Osteocyte (in vitro differentiated cells): ENCODE results near the gene VASH2. TPM values are rescaled to one million over a fixed set of nuclear protein-coding genes. Genes with fewer than 3 reads are reported as not detected.
"Not testable (repeated sequence)": the region's sequence is repeated elsewhere in the genome, so short reads cannot be mapped to it uniquely, and the experiment has no call there.

ENCODE experiments used
- DNase-seq: peaks from one replicate; pipeline ENCODE4 v3.0.0; 2021; ENCODE audit warnings: mixed read lengths; ENCODE audit not compliant: unreplicated experiment; ENCODE audit errors: extremely low spot score
- H3K27ac Mint-ChIP-seq: one replicate; pipeline ENCODE4 v1.8.0; 2021; ENCODE audit warnings: mild to moderate bottlenecking, mixed read lengths; ENCODE audit not compliant: unreplicated experiment
- H3K27me3 Mint-ChIP-seq: one replicate; pipeline ENCODE4 v1.8.0; 2021; ENCODE audit warnings: mixed read lengths; ENCODE audit not compliant: unreplicated experiment
- H3K36me3 Mint-ChIP-seq: one replicate; pipeline ENCODE4 v1.8.0; 2021; ENCODE audit warnings: mixed read lengths; ENCODE audit not compliant: unreplicated experiment
- H3K4me1 Mint-ChIP-seq: one replicate; pipeline ENCODE4 v1.8.0; 2021; ENCODE audit warnings: mixed read lengths; ENCODE audit not compliant: unreplicated experiment
- H3K4me3 Mint-ChIP-seq: one replicate; pipeline ENCODE4 v1.8.0; 2021; ENCODE audit warnings: mild to moderate bottlenecking, moderate library complexity, mixed read lengths; ENCODE audit not compliant: unreplicated experiment
- H3K9me3 Mint-ChIP-seq: one replicate; pipeline ENCODE4 v1.8.0; 2021; ENCODE audit warnings: mixed read lengths; ENCODE audit not compliant: unreplicated experiment
- CTCF ChIP-seq: fragments of 200-600 bp; sonication (generic); IDR thresholded peaks from 2 replicates; pipeline ENCODE4 v1.5.0; 2021; ENCODE audit warnings: antibody characterized with exemption, mild to moderate bottlenecking, moderate library complexity
- total RNA-seq: library from RNA; stranded (reverse); gene quantifications from 2 replicates; pipeline ENCODE4 v1.2.1, GENCODE V29; 2021

VASH2 gene
- total RNA-seq, 1 donor from 2014 or later = 3.3 TPM

GRCh38 chr1:212984522-212985291 is 34.4 kb downstream of the VASH2 start:
- no peak for DNase-seq
- Mint-ChIP-seq H3K4me3 (no peak overlapping the region), H3K27me3 (no peaks in the 10 kb centered on the region), H3K36me3 (peaks cover 6% of the 10 kb centered on the region), H3K4me1 (peaks cover 4% of the 10 kb centered on the region), H3K27ac (no peak overlapping the region), H3K9me3 (no peaks in the 10 kb centered on the region)
- no peak for TF ChIP-seq CTCF

- H3K4me3 Mint-ChIP-seq = no peak overlapping the region
- no peak for DNase-seq
- no peaks in the 10 kb centered on the region for H3K27me3 Mint-ChIP-seq
- H3K27ac Mint-ChIP-seq = no peak overlapping the region
- no peaks in the 10 kb centered on the region for H3K9me3 Mint-ChIP-seq
- peaks cover 13% of the 10 kb centered on the region for H3K36me3 Mint-ChIP-seq
- H3K4me1 Mint-ChIP-seq = peaks cover 3% of the 10 kb centered on the region
- TF ChIP-seq CTCF = no peak
Observed at GRCh38 chr1:212986551-212986950, 36.2 kb downstream of the VASH2 start.

- Mint-ChIP-seq H3K4me3 (no peak overlapping the region), H3K9me3 (no peaks in the 10 kb centered on the region), H3K4me1 (no peaks in the 10 kb centered on the region), H3K27me3 (no peaks in the 10 kb centered on the region), H3K36me3 (peaks cover 20% of the 10 kb centered on the region), H3K27ac (no peak overlapping the region)
- no peak for TF ChIP-seq CTCF
- no peak for DNase-seq
Observed at GRCh38 chr1:212987702-212988322, 37.5 kb downstream of the VASH2 start.

GRCh38 chr1:212990276-212990675 is 39.9 kb downstream of the VASH2 start:
- no peak overlapping the region for H3K27ac Mint-ChIP-seq
- no peak overlapping the region for H3K4me3 Mint-ChIP-seq
- H3K36me3 Mint-ChIP-seq = peaks cover 23% of the 10 kb centered on the region
- no peaks in the 10 kb centered on the region for H3K27me3 Mint-ChIP-seq
- no peaks in the 10 kb centered on the region for H3K9me3 Mint-ChIP-seq
- no peak for TF ChIP-seq CTCF
- H3K4me1 Mint-ChIP-seq = no peaks in the 10 kb centered on the region
- DNase-seq = no peak

GRCh38 chr1:212993960-212994359 is 43.6 kb downstream of the VASH2 start:
- not testable (repeated sequence) for H3K27me3 Mint-ChIP-seq, H3K4me1 Mint-ChIP-seq, H3K4me3 Mint-ChIP-seq

More at GRCh38 chr1:212993960-212994359, 43.6 kb downstream of the VASH2 start:
- not testable (repeated sequence) for H3K27ac Mint-ChIP-seq, H3K9me3 Mint-ChIP-seq, DNase-seq
- peaks cover 29% of the 10 kb centered on the region for H3K36me3 Mint-ChIP-seq
